Naive thymus-derived CD4-positive, alpha-beta T cell (primary cell): ENCODE data around the gene TMEM243. TPM values are rescaled to one million over a fixed set of nuclear protein-coding genes. Genes with fewer than 3 reads are reported as not detected.
A peak's percentile ranks its signal among the peaks of the same experiment; 100 is the strongest.

Source experiments
- ATAC-seq: fragments of 150-1000 bp; cut with Tn5 transposase; 2 replicates; pipeline ENCODE4 v1.10.0; 2021; ENCODE audit warnings: mild to moderate bottlenecking, moderate library complexity
- CTCF ChIA-PET: fragments of 350-600 bp; sonication (Branson Sonifier 250); formaldehyde crosslinking; loops from one replicate; lab custom pipeline; 2021; ENCODE audit warnings: antibody characterized with exemption; lab: Charles Lee
- POLR2A ChIA-PET: fragments of 350-600 bp; sonication (Branson Sonifier 250); formaldehyde crosslinking; loops from one replicate; lab custom pipeline; 2021; ENCODE audit warnings: antibody characterized with exemption, inconsistent platforms; lab: Charles Lee
- DNase-seq, 9 donors: peaks; one replicate each; pipeline versions ENCODE4 v3.0.0 to v3.0.0-alpha.2; 2020 to 2022; ENCODE audit warnings: mixed read lengths in 1 of 9
- H3K27ac ChIP-seq: one replicate; pipeline ENCODE4 v1.7.0; 2013; ENCODE audit warnings: mild to moderate bottlenecking, low read depth, low read length, moderate library complexity
- H3K27me3 ChIP-seq, 2 donors: one replicate each; pipeline ENCODE4 v1.7.0; 2013; ENCODE audit warnings: low read length in 2 of 2, mild to moderate bottlenecking in 2 of 2, moderate library complexity in 2 of 2; ENCODE audit not compliant: control insufficient read depth in 2 of 2, insufficient read depth in 2 of 2
- H3K36me3 ChIP-seq, 3 experiments: 1 replicate in 2 of 3; 2 replicates in 1 of 3; pipeline ENCODE4 v1.7.0; 2013; ENCODE audit warnings: low read length in 3 of 3, mild to moderate bottlenecking in 3 of 3, moderate library complexity in 1 of 3; ENCODE audit not compliant: insufficient read depth in 3 of 3, control insufficient read depth in 2 of 3
- H3K4me1 ChIP-seq, 2 donors: one replicate each; pipeline ENCODE4 v1.7.0; 2013; ENCODE audit warnings: low read length in 2 of 2, mild to moderate bottlenecking in 2 of 2, moderate library complexity in 1 of 2; ENCODE audit not compliant: control insufficient read depth in 2 of 2, insufficient read depth in 2 of 2
- H3K4me3 ChIP-seq: 2 replicates; pipeline ENCODE4 v1.7.0; 2013; ENCODE audit warnings: mild to moderate bottlenecking, low read length
- H3K9me3 ChIP-seq, 3 experiments: 1 replicate in 2 of 3; 2 replicates in 1 of 3; pipeline ENCODE4 v1.7.0; 2013; ENCODE audit warnings: low read length in 3 of 3; ENCODE audit not compliant: control insufficient read depth in 2 of 3
- H3K27ac Mint-ChIP-seq, 9 donors: one replicate each; pipeline ENCODE4 v1.8.0; 2020 to 2022; ENCODE audit warnings: mixed read lengths in 9 of 9, mild to moderate bottlenecking in 8 of 9, moderate library complexity in 5 of 9, inconsistent platforms in 2 of 9
- H3K27me3 Mint-ChIP-seq, 5 donors: one replicate each; pipeline ENCODE4 v1.8.0; 2021 to 2022; ENCODE audit warnings: mixed read lengths in 5 of 5, mild to moderate bottlenecking in 1 of 5
- H3K36me3 Mint-ChIP-seq, 5 donors: one replicate each; pipeline ENCODE4 v1.8.0; 2020 to 2022; ENCODE audit warnings: mixed read lengths in 5 of 5, mild to moderate bottlenecking in 3 of 5, inconsistent platforms in 1 of 5
- H3K4me1 Mint-ChIP-seq, 7 donors: one replicate each; pipeline ENCODE4 v1.8.0; 2020 to 2022; ENCODE audit warnings: mixed read lengths in 7 of 7, mild to moderate bottlenecking in 3 of 7, inconsistent platforms in 1 of 7
- H3K4me3 Mint-ChIP-seq, 10 donors: one replicate each; pipeline ENCODE4 v1.8.0; 2020 to 2022; ENCODE audit warnings: mild to moderate bottlenecking in 10 of 10, mixed read lengths in 10 of 10, moderate library complexity in 6 of 10, inconsistent platforms in 2 of 10
- H3K9me3 Mint-ChIP-seq, 11 donors: one replicate each; pipeline ENCODE4 v1.8.0; 2020 to 2022; ENCODE audit warnings: mixed read lengths in 11 of 11, mild to moderate bottlenecking in 4 of 11, inconsistent platforms in 1 of 11, moderate library complexity in 1 of 11
- intact Hi-C, 2 donors: fragments of 100-400 bp; cut with micrococcal nuclease; formaldehyde crosslinking; loops; one replicate each; pipeline ENCODE4 v1.15.1; 2023
- polyA plus RNA-seq, 2 donors: library from polyadenylated mRNA; unstranded; fragments of 300-500 nt; fragmentation: Illumina TruSeq; gene quantifications; one replicate each; pipeline ENCODE4 v1.2.3, GENCODE V29; 2021
- total RNA-seq, 6 experiments: library from RNA in 5 of 6; stranded (reverse) in 5 of 6; gene quantifications; 1 replicate in 5 of 6; 2 replicates in 1 of 6; pipeline ENCODE4 v1.2.3 and lab custom pipeline; 2021 to 2026

Gene TMEM243
- total and polyA plus RNA-seq, 7 experiments from 2014 or later = 50.0 to 153 (median 119) TPM

DNA sequence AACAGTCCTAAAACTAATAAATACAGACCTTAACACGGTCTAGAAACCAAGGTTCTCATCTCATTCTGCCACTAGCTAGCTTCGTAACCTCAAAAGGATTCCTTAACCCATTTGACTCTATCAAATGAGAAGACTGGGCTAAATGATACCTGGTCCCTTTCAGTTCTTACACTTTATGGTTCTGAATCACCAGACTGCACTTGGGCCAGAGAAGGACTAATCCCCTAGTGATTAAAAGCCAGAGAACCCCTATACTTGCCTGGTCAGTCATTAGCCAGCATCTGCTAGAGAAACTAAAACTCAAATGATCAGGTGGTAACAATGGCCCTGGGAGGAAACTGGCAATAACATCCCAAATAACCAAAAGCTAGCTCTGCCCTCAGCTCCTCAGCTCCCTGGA lies 16.8 kb downstream of the TMEM243 start:
- CTCF ChIA-PET = interaction anchor here (0.8 to 0.9 kb wide), 2 partner anchors 12 to 27 kb away, joined by 3 read pairs; no protein-coding TSS in a partner anchor
- intact Hi-C loops = no loop called here
- H3K4me1 ChIP-seq = peaks cover 0 to 40% of the 10 kb centered on the region in 2 donors
- peaks cover 0 to 24% (median 0%) of the 10 kb centered on the region in 3 experiments for H3K9me3 ChIP-seq
- H3K27ac Mint-ChIP-seq = peak overlapping the region in 8 of 9 donors; percentile 7 to 86 (median 60)
- DNase-seq (no peak), ATAC-seq (no peak)
- H3K9me3 Mint-ChIP-seq = peaks cover 7 to 31% (median 22%) of the 10 kb centered on the region in 11 donors
- peak overlapping the region; percentile 37 for H3K27ac ChIP-seq
- no peaks in the 10 kb centered on the region for H3K27me3 ChIP-seq
- no peak overlapping the region for H3K4me3 ChIP-seq
- peaks cover 32 to 81% (median 70%) of the 10 kb centered on the region in 7 donors for H3K4me1 Mint-ChIP-seq
- H3K4me3 Mint-ChIP-seq = peak overlapping the region in 5 of 10 donors; percentile 8 to 69 (median 49)
- H3K36me3 Mint-ChIP-seq = peaks cover 23 to 78% (median 63%) of the 10 kb centered on the region in 5 donors
- POLR2A ChIA-PET = interaction anchor here (0.7 to 4.1 kb wide), 4 partner anchors 11 to 169 kb away, joined by 5 to 25 read pairs (median 14); partner anchors contain the start of genes DMTF1 and TMEM243
- peaks cover 0 to 23% (median 0%) of the 10 kb centered on the region in 3 experiments for H3K36me3 ChIP-seq
- no peaks in the 10 kb centered on the region for H3K27me3 Mint-ChIP-seq

DNA sequence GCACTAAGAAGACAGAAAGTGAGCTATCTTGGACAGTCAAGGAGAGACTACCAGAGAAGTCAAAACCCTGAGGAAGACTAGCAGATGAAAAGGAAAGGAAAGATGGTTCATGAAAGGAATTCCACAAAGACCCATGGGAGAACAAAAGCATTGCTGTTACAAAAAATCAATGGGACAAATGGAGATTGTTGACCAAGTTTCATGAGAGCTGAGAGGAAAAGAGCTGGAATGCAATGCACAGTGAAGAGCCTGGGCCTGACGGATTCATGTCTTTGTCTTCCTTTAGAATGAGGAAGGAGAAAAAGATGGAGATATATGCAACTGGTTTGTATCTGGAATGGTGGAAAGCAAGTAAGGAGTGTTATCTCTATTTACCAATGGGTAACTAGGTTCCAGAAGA lies 17.3 kb downstream of the TMEM243 start:
- no peak for DNase-seq
- no peak for ATAC-seq
- peaks cover 31 to 79% (median 67%) of the 10 kb centered on the region in 7 donors for H3K4me1 Mint-ChIP-seq
- peak overlapping the region in 7 of 9 donors; percentile 7 to 88 (median 75) for H3K27ac Mint-ChIP-seq
- peak overlapping the region in 8 of 10 donors; percentile 0 to 69 (median 41) for H3K4me3 Mint-ChIP-seq
- ChIA-PET POLR2A (interaction anchor here (1.1 to 4.1 kb wide), 4 partner anchors 11 to 50 kb away, joined by 4 to 25 read pairs (median 14); partner anchors contain the start of genes DMTF1 and TMEM243), CTCF (interaction anchor here (0.9 kb wide), 1 partner anchor 13 kb away, joined by 3 read pairs; no protein-coding TSS in a partner anchor)
- peaks cover 0 to 24% (median 0%) of the 10 kb centered on the region in 3 experiments for H3K9me3 ChIP-seq
- peaks cover 0 to 25% (median 0%) of the 10 kb centered on the region in 3 experiments for H3K36me3 ChIP-seq
- H3K4me1 ChIP-seq = peaks cover 0 to 40% of the 10 kb centered on the region in 2 donors
- no peaks in the 10 kb centered on the region for H3K27me3 Mint-ChIP-seq
- peaks cover 23 to 79% (median 63%) of the 10 kb centered on the region in 5 donors for H3K36me3 Mint-ChIP-seq
- H3K27me3 ChIP-seq = no peaks in the 10 kb centered on the region
- H3K27ac ChIP-seq = peak overlapping the region; percentile 51
- no peak overlapping the region for H3K4me3 ChIP-seq
- intact Hi-C loops = no loop called here
- peaks cover 7 to 31% (median 20%) of the 10 kb centered on the region in 11 donors for H3K9me3 Mint-ChIP-seq

DNA sequence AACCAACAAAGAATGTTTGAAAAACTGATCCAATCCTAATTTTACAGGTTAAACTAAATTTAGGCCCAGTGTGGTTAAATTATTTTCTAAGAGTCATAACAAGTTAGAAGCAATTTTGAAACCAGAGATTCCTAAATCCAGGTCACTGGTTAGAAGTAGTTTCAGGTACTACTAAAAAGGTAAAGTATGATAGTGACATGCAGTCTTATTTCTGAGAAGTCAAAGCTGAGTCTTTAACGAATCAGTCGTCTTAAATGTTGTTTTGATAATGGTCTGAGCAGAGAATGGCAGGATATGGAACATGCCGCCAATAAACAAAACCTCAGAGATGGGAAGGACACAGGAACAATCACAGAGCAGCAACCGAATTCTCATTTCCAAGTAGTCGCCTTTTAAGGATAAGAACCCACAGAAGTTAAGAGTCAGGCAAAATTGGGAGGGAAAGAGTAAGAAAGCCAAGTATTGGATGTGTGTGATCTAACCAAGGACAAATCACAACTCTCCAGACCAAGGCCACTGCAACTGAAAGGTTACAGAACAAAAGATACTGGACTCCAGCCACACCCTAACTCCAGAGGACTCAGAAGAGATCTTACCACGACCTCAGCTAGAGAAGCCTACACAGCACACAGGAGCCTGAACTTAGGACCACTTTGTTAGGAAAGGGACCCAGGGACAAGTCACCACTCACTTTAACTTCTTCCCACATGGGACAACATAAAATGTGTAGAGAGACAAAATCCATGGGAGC lies 19.7 kb downstream of the TMEM243 start:
- Mint-ChIP-seq H3K4me1 (peaks cover 35 to 81% (median 68%) of the 10 kb centered on the region in 7 donors), H3K27me3 (no peaks in the 10 kb centered on the region), H3K4me3 (peak overlapping the region in 5 of 10 donors; percentile 3 to 15 (median 11)), H3K9me3 (peaks cover 0 to 13% (median 9%) of the 10 kb centered on the region in 11 donors), H3K36me3 (peaks cover 11 to 71% (median 52%) of the 10 kb centered on the region in 5 donors), H3K27ac (peak overlapping the region in 8 of 9 donors; percentile 37 to 88 (median 79))
- Histone ChIP-seq H3K36me3 (peaks cover 0 to 29% (median 11%) of the 10 kb centered on the region in 3 experiments), H3K4me3 (no peak overlapping the region), H3K4me1 (peaks cover 0 to 40% of the 10 kb centered on the region in 2 donors), H3K27me3 (no peaks in the 10 kb centered on the region), H3K27ac (peak overlapping the region; percentile 36), H3K9me3 (peaks cover 0 to 6% (median 0%) of the 10 kb centered on the region in 3 experiments)
- ChIA-PET POLR2A (interaction anchor here (0.6 to 5.3 kb wide), 8 partner anchors 10 to 28 kb away, joined by 3 to 35 read pairs (median 4); partner anchors contain the start of gene TMEM243), CTCF (interaction anchor here (1.6 kb wide), 1 partner anchor 13 kb away, joined by 6 read pairs; no protein-coding TSS in a partner anchor)
- DNase-seq (no peak), ATAC-seq (peak; percentile 10)
- intact Hi-C loops = loop anchor here in 1 of 2 donors (2.0 to 5.0 kb wide), 2 partner anchors 17 to 37 kb away; no protein-coding TSS in a partner anchor

DNA sequence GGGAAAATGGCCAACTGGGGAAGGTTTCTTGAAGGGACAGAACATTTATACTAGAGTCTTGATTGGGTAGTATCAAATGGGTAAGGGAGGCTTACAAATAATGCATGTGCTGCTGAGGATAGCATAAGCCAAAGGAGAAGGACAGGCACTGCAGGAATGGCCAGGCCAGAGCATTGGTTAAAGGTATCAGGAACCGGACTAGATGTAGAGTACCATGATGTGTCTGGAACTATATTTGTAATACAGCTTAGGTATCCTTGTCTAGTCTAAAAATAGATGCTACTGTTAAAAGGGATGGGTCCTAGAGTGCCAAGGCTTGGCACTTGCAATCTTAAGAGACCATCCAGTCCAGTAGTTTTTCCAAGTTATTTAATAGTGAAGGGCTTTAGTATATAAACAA lies 20.3 kb downstream of the TMEM243 start:
- CTCF ChIA-PET = interaction anchor here (1.5 to 1.6 kb wide), 2 partner anchors 14 to 20 kb away, joined by 3 to 6 read pairs; partner anchors contain the start of gene TMEM243
- DNase-seq = no peak
- POLR2A ChIA-PET = interaction anchor here (0.9 to 5.3 kb wide), 9 partner anchors 9 to 20 kb away, joined by 3 to 35 read pairs (median 5); partner anchors contain the start of gene TMEM243
- ATAC-seq = no peak
- Mint-ChIP-seq H3K27ac (peak overlapping the region; percentile 0 to 88 (median 76)), H3K4me1 (peaks cover 35 to 79% (median 62%) of the 10 kb centered on the region in 7 donors), H3K9me3 (peaks cover 0 to 10% (median 6%) of the 10 kb centered on the region in 11 donors), H3K36me3 (peaks cover 11 to 65% (median 52%) of the 10 kb centered on the region in 5 donors), H3K27me3 (no peaks in the 10 kb centered on the region), H3K4me3 (peak overlapping the region in 2 of 10 donors; percentile 3 to 41)
- H3K36me3 ChIP-seq = peaks cover 0 to 35% (median 17%) of the 10 kb centered on the region in 3 experiments
- no peaks in the 10 kb centered on the region for H3K27me3 ChIP-seq
- intact Hi-C loops = loop anchor here in 1 of 2 donors (2.0 to 5.0 kb wide), 2 partner anchors 18 to 38 kb away; no protein-coding TSS in a partner anchor
- no peak overlapping the region for H3K4me3 ChIP-seq
- no peaks in the 10 kb centered on the region for H3K9me3 ChIP-seq
- peaks cover 0 to 40% of the 10 kb centered on the region in 2 donors for H3K4me1 ChIP-seq
- H3K27ac ChIP-seq = peak overlapping the region; percentile 36

DNA sequence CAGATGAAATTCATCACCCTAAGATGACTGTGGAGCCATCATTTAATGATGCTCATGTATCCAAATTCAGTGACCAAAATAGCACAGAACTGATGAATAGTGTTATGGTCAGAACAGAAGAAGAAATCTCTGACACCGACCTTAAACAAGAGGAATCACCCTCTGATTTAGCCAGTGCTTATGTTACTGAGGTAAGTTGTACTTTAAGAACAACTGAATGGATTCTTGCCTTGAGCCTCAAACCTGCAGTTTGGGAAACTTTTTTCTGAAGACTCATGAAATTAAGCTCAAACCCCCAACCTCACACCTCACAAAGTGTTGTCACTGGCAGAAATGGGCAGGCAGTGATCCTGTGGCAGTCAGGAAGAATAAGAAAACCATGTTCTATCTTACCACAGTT lies 25.6 kb downstream of the TMEM243 start:
- Mint-ChIP-seq H3K27me3 (no peaks in the 10 kb centered on the region), H3K36me3 (peaks cover 4 to 47% (median 32%) of the 10 kb centered on the region in 5 donors), H3K4me3 (no peak overlapping the region), H3K27ac (peak overlapping the region in 8 of 9 donors; percentile 16 to 89 (median 70)), H3K9me3 (no peaks in the 10 kb centered on the region), H3K4me1 (peaks cover 7 to 58% (median 31%) of the 10 kb centered on the region in 7 donors)
- H3K4me1 ChIP-seq = peaks cover 0 to 4% of the 10 kb centered on the region in 2 donors
- no peaks in the 10 kb centered on the region for H3K27me3 ChIP-seq
- POLR2A ChIA-PET = interaction anchor here (1.0 to 1.1 kb wide), 2 partner anchors 26 to 40 kb away, joined by 3 read pairs; partner anchors contain the start of gene TMEM243
- CTCF ChIA-PET = no interaction called here
- no peaks in the 10 kb centered on the region for H3K9me3 ChIP-seq
- peaks cover 4 to 56% (median 39%) of the 10 kb centered on the region in 3 experiments for H3K36me3 ChIP-seq
- ATAC-seq (no peak), DNase-seq (no peak)
- no peak overlapping the region for H3K27ac ChIP-seq
- H3K4me3 ChIP-seq = no peak overlapping the region
- intact Hi-C loops = loop anchor here in 1 of 2 donors (2.0 kb wide), 1 partner anchor 35 kb away; no protein-coding TSS in a partner anchor
